RWPE2 (cell line): ENCODE results near the gene SPECC1L.
"Not testable (repeated sequence)": the region's sequence is repeated elsewhere in the genome, so short reads cannot be mapped to it uniquely, and the experiment has no call there.

ENCODE experiments used
- ATAC-seq: fragments of 200-7000 bp; cut with Tn5 transposase; 3 replicates; pipeline ENCODE4 v1.9.1; 2021; ENCODE audit warnings: low read depth
- DNase-seq: peaks from one replicate; pipeline ENCODE4 v3.0.0-alpha.2; 2020; ENCODE audit warnings: low spot score
- H3K27ac ChIP-seq: fragments of 450-650 bp; 2 replicates; pipeline ENCODE4 v1.5.1; 2017; ENCODE audit warnings: mild to moderate bottlenecking; ENCODE audit not compliant: poor library complexity, severe bottlenecking
- H3K27me3 ChIP-seq: fragments of 250-450 bp; sonication (Bioruptor Pico); 2 replicates; pipeline ENCODE4 v1.5.1; 2021; ENCODE audit warnings: mild to moderate bottlenecking, moderate library complexity; ENCODE audit not compliant: insufficient read depth, poor library complexity, severe bottlenecking
- H3K36me3 ChIP-seq: fragments of 250-450 bp; sonication (Bioruptor Pico); 2 replicates; pipeline ENCODE4 v1.5.1; 2020; ENCODE audit warnings: low read depth, mild to moderate bottlenecking, moderate library complexity
- H3K4me1 ChIP-seq: fragments of 250-450 bp; sonication (Bioruptor Pico); 2 replicates; pipeline ENCODE4 v1.5.1; 2021; ENCODE audit warnings: mild to moderate bottlenecking, moderate library complexity; ENCODE audit not compliant: insufficient read depth, poor library complexity, severe bottlenecking
- H3K4me3 ChIP-seq: fragments of 250-450 bp; sonication (Bioruptor Pico); 2 replicates; pipeline ENCODE4 v1.5.1; 2021; ENCODE audit warnings: mild to moderate bottlenecking, moderate library complexity; ENCODE audit not compliant: severe bottlenecking
- H3K9me3 ChIP-seq: fragments of 250-450 bp; sonication (Bioruptor Pico); 2 replicates; pipeline ENCODE4 v1.5.1; 2021; ENCODE audit warnings: mild to moderate bottlenecking, moderate library complexity; ENCODE audit not compliant: severe bottlenecking
- CTCF ChIP-seq: fragments of 450-650 bp; IDR thresholded peaks from one replicate; pipeline ENCODE4 v1.5.1; 2017; ENCODE audit warnings: mild to moderate bottlenecking, moderate library complexity; ENCODE audit not compliant: poor library complexity, severe bottlenecking

Gene SPECC1L

DNA sequence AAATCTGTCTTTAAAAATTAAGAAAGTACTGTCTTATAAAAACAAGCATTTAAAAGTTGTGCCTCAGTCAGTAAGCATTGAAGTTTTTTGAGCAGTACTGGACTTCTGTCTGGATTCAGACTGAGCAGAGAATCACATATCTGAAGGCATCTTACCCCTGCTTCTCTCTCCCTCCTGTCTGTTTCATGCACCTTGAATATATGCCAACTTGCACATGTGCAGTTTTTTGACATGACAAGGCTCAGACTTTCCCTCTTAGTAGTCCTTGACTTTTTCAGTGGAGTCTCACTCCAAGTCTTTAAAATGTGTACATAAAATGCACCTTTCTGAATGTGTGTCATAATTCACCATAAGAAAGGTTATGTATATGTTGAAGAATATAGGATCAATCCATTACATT is 19.8 kb downstream of the SPECC1L start:
- no peak for TF ChIP-seq CTCF
- no peaks in the 10 kb centered on the region for H3K27me3 ChIP-seq
- H3K4me1 ChIP-seq: peaks cover 9% of the 10 kb centered on the region
- H3K9me3 ChIP-seq: no peaks in the 10 kb centered on the region
- peaks cover 13% of the 10 kb centered on the region; the same call in 1 of the 2 replicates for H3K36me3 ChIP-seq
- DNase-seq (no peak), ATAC-seq (no peak)
- H3K4me3 ChIP-seq: no peak overlapping the region
- H3K27ac ChIP-seq: no peak overlapping the region

DNA sequence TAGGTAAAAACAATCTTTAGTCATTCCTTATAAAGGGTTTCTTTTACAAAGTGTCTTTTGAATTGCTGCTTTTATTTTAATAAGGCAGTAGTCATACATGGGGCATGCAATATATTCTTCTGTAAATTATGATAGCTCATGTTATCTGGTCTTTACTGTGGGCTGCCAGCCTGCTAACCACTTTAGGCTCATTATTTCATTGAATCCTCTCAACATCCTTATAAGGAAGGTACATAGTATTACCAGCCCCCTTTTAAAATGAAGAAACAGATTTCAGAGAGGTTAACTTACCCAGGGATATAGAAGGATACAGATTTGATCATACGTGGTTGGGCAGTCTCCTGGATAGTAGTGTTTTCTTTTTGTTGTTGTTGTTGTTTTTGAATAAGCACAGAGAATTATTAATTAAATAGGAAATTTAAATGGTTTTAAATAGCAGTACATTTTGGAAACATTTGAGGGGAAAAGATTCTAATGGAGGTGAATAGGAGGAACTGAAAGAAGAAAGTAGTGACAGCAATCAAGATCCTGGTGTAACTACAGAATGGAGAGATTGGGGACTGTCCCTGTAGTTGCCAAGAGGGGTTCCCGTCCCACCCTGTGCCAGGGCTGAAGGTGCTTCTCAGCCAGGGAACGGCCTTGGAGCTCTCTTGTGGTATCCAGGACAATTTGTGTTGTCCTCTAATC is 21.0 kb downstream of the SPECC1L start:
- no peak for ATAC-seq
- Histone ChIP-seq H3K27ac (no peak overlapping the region), H3K9me3 (no peaks in the 10 kb centered on the region), H3K4me1 (peaks cover 9% of the 10 kb centered on the region), H3K4me3 (no peak overlapping the region), H3K36me3 (0 out of 2 replicates have a peak, but pooled peaks cover 3% of the 10 kb centered on the region), H3K27me3 (no peaks in the 10 kb centered on the region)
- DNase-seq: no peak
- TF ChIP-seq CTCF: no peak

GRCh38 chr22:24292202-24292830 is 21.7 kb downstream of the SPECC1L start:
- H3K9me3 ChIP-seq, ATAC-seq, DNase-seq, H3K36me3 ChIP-seq, H3K27me3 ChIP-seq, H3K4me3 ChIP-seq, H3K27ac ChIP-seq, H3K4me1 ChIP-seq: not testable (repeated sequence)

GRCh38 chr22:24294913-24295312 is 24.3 kb downstream of the SPECC1L start:
- not testable (repeated sequence) for H3K27me3 ChIP-seq, DNase-seq, H3K4me3 ChIP-seq, ATAC-seq, H3K27ac ChIP-seq, H3K4me1 ChIP-seq, H3K9me3 ChIP-seq, H3K36me3 ChIP-seq

DNA sequence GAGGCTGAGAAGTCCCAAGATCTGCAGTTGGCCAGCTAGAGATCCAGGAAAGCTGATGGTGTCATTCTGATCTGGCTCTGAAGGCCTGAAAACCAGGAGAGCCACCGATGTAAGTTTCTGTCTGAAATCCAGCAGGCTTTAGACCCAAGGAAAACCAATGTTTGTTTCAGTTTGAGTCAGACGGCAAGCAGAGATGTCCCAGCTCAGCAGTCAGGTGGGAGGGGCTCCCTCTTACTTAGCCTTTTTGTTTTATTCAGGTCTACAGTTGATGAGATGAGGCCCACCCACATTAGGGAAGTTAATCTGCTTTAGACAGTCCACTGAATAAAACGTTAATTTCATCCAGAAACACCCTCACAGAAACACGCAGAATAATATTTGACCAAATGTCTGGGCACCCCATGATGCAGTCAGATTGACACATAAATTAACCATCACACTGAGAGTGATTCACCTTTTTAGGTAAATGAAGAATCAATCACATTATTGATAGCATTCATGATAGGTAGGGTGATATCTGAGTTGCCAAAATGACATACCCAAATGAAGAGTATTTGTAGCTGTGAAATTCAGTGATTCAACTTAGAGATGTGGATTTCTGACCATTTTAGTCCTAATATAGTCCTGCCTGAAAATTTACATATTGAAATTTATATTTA is 28.0 kb downstream of the SPECC1L start:
- not testable (repeated sequence) for DNase-seq, H3K27ac ChIP-seq, H3K27me3 ChIP-seq, H3K9me3 ChIP-seq, H3K4me3 ChIP-seq, ATAC-seq
- Histone ChIP-seq H3K4me1 (peaks cover 13% of the 10 kb centered on the region), H3K36me3 (peaks cover 17% of the 10 kb centered on the region)

DNA sequence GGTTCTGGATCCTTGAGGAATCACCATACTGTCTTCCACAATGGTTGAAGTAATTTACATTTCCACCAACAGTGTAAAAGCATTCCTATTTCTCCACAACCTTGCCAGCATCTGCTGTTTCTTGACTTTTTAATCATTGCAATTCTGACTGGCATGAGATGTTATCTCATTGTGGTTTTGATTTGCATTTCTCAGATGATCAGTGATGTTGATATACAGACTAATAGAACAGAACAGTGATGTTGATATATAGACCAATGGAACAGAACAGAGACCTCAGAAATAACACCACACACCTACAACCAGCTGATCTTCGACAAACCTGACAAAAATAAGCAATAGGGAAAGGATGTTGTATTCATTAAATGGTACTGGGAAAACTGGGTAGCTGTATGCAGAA is 29.9 kb downstream of the SPECC1L start:
- ATAC-seq, H3K9me3 ChIP-seq, H3K27me3 ChIP-seq, H3K27ac ChIP-seq, H3K4me3 ChIP-seq, DNase-seq: not testable (repeated sequence)
- Histone ChIP-seq H3K4me1 (peaks cover 22% of the 10 kb centered on the region), H3K36me3 (peaks cover 36% of the 10 kb centered on the region)
